Measurements from ENCODE around the gene TNRC6B. TPM values are rescaled to one million over a fixed set of nuclear protein-coding genes. Genes with fewer than 3 reads are reported as not detected.

The TNRC6B gene
- total RNA-seq, 1 experiment from 2014 or later, result 52.2 TPM

DNA sequence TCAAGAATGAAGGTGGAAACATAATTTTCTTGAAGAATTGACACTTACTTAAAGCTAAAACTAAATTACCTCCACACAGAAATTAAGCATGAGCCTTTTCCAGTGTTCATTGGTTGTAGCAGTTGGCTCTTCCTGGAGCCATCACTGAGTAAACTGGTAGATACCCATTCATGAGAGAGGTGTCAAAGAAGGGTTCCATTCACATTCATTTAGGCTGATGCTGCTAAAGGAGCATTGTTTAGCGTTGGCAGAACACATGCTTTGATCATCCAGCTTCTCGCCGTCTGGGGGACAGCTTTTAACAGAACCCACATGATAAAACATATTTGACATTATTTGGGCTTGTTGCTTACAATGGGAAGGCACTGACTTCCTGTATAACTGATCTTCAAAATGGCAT, 71.6 kb downstream of the TNRC6B start:
- peaks cover 11% of the 10 kb centered on the region for H3K36me3 ChIP-seq (ENCODE audit: insufficient read depth, low read length, poor library complexity, severe bottlenecking)
- no peaks in the 10 kb centered on the region for H3K27me3 ChIP-seq (replicated peaks; ENCODE audit: insufficient read depth, low read depth, low read length, poor library complexity)
- ChIA-PET CTCF (no interaction called here), POLR2A (ENCODE audit: low non-redundant PET) (no interaction called here)
- intact Hi-C loops (cut with micrococcal nuclease; ENCODE audit: unreplicated experiment), result no loop called here
- no peak overlapping the region for H3K27ac ChIP-seq (ENCODE audit: low read depth, low read length, poor library complexity, severe bottlenecking)
- H3K4me3 ChIP-seq (ENCODE audit: low read depth, low read length, poor library complexity, severe bottlenecking), result no peak overlapping the region
- no peak for DNase-seq (ENCODE audit: low spot score)
- BruUV-seq (replicated peaks), result no TSS peak
- H3K9me3 ChIP-seq (ENCODE audit: low read depth, low read length, poor library complexity, severe bottlenecking), result no peaks in the 10 kb centered on the region
- no peak for TF ChIP-seq CTCF (conservative IDR thresholded peaks at IDR 0.05; ENCODE audit: low read depth, low read length)
- no peak for TF ChIP-seq EZH2 (IDR thresholded peaks at IDR 0.05; ENCODE audit: borderline replicate concordance, low read depth, low read length, poor library complexity, severe bottlenecking)
- peaks cover 3% of the 10 kb centered on the region for H3K4me1 ChIP-seq (ENCODE audit: insufficient read depth, low read length, poor library complexity, severe bottlenecking)

GRCh38 chr22:40250608-40251007, 72.9 kb downstream of the TNRC6B start:
- H3K9me3 ChIP-seq (ENCODE audit: low read depth, low read length, poor library complexity, severe bottlenecking), result no peaks in the 10 kb centered on the region
- intact Hi-C loops (cut with micrococcal nuclease; ENCODE audit: unreplicated experiment), result no loop called here
- no peak overlapping the region for H3K27ac ChIP-seq (ENCODE audit: low read depth, low read length, poor library complexity, severe bottlenecking)
- ChIA-PET POLR2A (ENCODE audit: low non-redundant PET) (interaction anchor here (0.6 kb wide), 1 partner anchor 1505 kb away, joined by 7 read pairs; no protein-coding TSS in a partner anchor), CTCF (no interaction called here)
- no peak for TF ChIP-seq CTCF (conservative IDR thresholded peaks at IDR 0.05; ENCODE audit: low read depth, low read length)
- no peak for TF ChIP-seq EZH2 (IDR thresholded peaks at IDR 0.05; ENCODE audit: borderline replicate concordance, low read depth, low read length, poor library complexity, severe bottlenecking)
- H3K27me3 ChIP-seq (replicated peaks; ENCODE audit: insufficient read depth, low read depth, low read length, poor library complexity), result no peaks in the 10 kb centered on the region
- peaks cover 3% of the 10 kb centered on the region for H3K4me1 ChIP-seq (ENCODE audit: insufficient read depth, low read length, poor library complexity, severe bottlenecking)
- H3K36me3 ChIP-seq (ENCODE audit: insufficient read depth, low read length, poor library complexity, severe bottlenecking), result peaks cover 10% of the 10 kb centered on the region
- no peak overlapping the region for H3K4me3 ChIP-seq (ENCODE audit: low read depth, low read length, poor library complexity, severe bottlenecking)
- no TSS peak for BruUV-seq (replicated peaks)
- no peak for DNase-seq (ENCODE audit: low spot score)

DNA sequence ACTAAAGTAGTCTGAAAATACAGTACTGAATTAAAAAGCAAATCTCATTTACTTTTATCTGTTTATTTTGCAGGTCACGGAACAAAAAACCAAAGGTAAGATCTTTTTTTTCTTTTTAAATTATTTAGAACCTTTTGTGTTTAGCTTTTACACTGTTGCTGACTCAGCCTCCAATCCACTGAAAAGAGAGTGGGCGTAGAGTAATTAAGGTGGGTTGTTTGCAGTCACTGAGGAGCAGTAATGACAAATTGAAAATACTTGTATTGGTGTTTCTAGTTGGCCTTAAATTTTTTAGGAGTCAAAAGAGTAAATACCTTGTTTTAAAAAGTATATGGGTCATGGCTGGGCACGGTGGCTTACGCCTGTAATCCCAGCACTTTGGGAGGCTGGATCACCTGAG, 73.4 kb downstream of the TNRC6B start:
- H3K4me1 ChIP-seq (ENCODE audit: insufficient read depth, low read length, poor library complexity, severe bottlenecking), result peaks cover 3% of the 10 kb centered on the region
- peaks cover 5% of the 10 kb centered on the region for H3K36me3 ChIP-seq (ENCODE audit: insufficient read depth, low read length, poor library complexity, severe bottlenecking)
- CTCF ChIA-PET, result no interaction called here
- TF ChIP-seq EZH2 (IDR thresholded peaks at IDR 0.05; ENCODE audit: borderline replicate concordance, low read depth, low read length, poor library complexity, severe bottlenecking) (no peak), CTCF (conservative IDR thresholded peaks at IDR 0.05; ENCODE audit: low read depth, low read length) (no peak)
- intact Hi-C loops (cut with micrococcal nuclease; ENCODE audit: unreplicated experiment), result no loop called here
- POLR2A ChIA-PET (ENCODE audit: low non-redundant PET), result interaction anchor here (0.6 kb wide), 1 partner anchor 1505 kb away, joined by 7 read pairs; no protein-coding TSS in a partner anchor
- H3K27ac ChIP-seq (ENCODE audit: low read depth, low read length, poor library complexity, severe bottlenecking), result no peak overlapping the region
- DNase-seq (ENCODE audit: low spot score), result no peak
- H3K9me3 ChIP-seq (ENCODE audit: low read depth, low read length, poor library complexity, severe bottlenecking), result no peaks in the 10 kb centered on the region
- no peaks in the 10 kb centered on the region for H3K27me3 ChIP-seq (replicated peaks; ENCODE audit: insufficient read depth, low read depth, low read length, poor library complexity)
- BruUV-seq (replicated peaks), result no TSS peak
- H3K4me3 ChIP-seq (ENCODE audit: low read depth, low read length, poor library complexity, severe bottlenecking), result no peak overlapping the region
